ENCODE results near the gene FBXL13. TPM values are rescaled to one million over a fixed set of nuclear protein-coding genes. Genes with fewer than 3 reads are reported as not detected.

FBXL13 gene
- total RNA-seq, 1 experiment from 2014 or later = 0.43 TPM

GRCh38 chr7:102994567-102994966, 80.0 kb downstream of the FBXL13 start:
- CTCF ChIA-PET = no interaction called here
- H3K4me1 Mint-ChIP-seq (ENCODE audit: low read depth, unreplicated experiment) = no peaks in the 10 kb centered on the region
- no peaks in the 10 kb centered on the region for H3K4me1 ChIP-seq

GRCh38 chr7:102993718-102994029, 80.9 kb downstream of the FBXL13 start:
- Histone ChIP-seq H3K27me3 (replicated peaks; ENCODE audit: control insufficient read depth, insufficient read depth, low read length) (no peaks in the 10 kb centered on the region), H3K9me3 (no peaks in the 10 kb centered on the region), H3K4me3 (ENCODE audit: low read depth, low read length) (no peak overlapping the region), H3K36me3 (ENCODE audit: control insufficient read depth, insufficient read depth, low read length) (no peaks in the 10 kb centered on the region), H3K4me1 (no peaks in the 10 kb centered on the region)
- H3K27me3 Mint-ChIP-seq (ENCODE audit: insufficient read depth, unreplicated experiment) = no peaks in the 10 kb centered on the region
- intact Hi-C loops (cut with micrococcal nuclease; ENCODE audit: unreplicated experiment) = no loop called here
- no peak for DNase-seq
- no peaks in the 10 kb centered on the region for H3K36me3 Mint-ChIP-seq (ENCODE audit: insufficient read depth, unreplicated experiment)
- TF ChIP-seq CTCF (IDR thresholded peaks at IDR 0.05; ENCODE audit: insufficient read depth in 1 of 2, low read depth in 1 of 2, low read length in 1 of 2, severe bottlenecking in 1 of 2, unreplicated experiment in 1 of 2) = no peak
- no TSS peak for BruUV-seq (replicated peaks)
- POLR2A ChIA-PET = no interaction called here
- no peak overlapping the region for H3K27ac Mint-ChIP-seq (ENCODE audit: unreplicated experiment)
- CTCF ChIA-PET = no interaction called here
- no peaks in the 10 kb centered on the region for H3K9me3 Mint-ChIP-seq (ENCODE audit: unreplicated experiment)
- no peak overlapping the region for H3K4me3 Mint-ChIP-seq (ENCODE audit: unreplicated experiment)
- H3K4me1 Mint-ChIP-seq (ENCODE audit: low read depth, unreplicated experiment) = no peaks in the 10 kb centered on the region

More at GRCh38 chr7:102994567-102994966, 80.0 kb downstream of the FBXL13 start:
- Histone ChIP-seq H3K27me3 (replicated peaks; ENCODE audit: control insufficient read depth, insufficient read depth, low read length) (no peaks in the 10 kb centered on the region), H3K9me3 (no peaks in the 10 kb centered on the region), H3K4me3 (ENCODE audit: low read depth, low read length) (no peak overlapping the region), H3K36me3 (ENCODE audit: control insufficient read depth, insufficient read depth, low read length) (no peaks in the 10 kb centered on the region)
- no peak for DNase-seq
- H3K27me3 Mint-ChIP-seq (ENCODE audit: insufficient read depth, unreplicated experiment) = no peaks in the 10 kb centered on the region
- intact Hi-C loops (cut with micrococcal nuclease; ENCODE audit: unreplicated experiment) = no loop called here
- BruUV-seq (replicated peaks) = no TSS peak
- H3K9me3 Mint-ChIP-seq (ENCODE audit: unreplicated experiment) = no peaks in the 10 kb centered on the region
- H3K27ac Mint-ChIP-seq (ENCODE audit: unreplicated experiment) = no peak overlapping the region
- H3K4me3 Mint-ChIP-seq (ENCODE audit: unreplicated experiment) = no peak overlapping the region
- H3K36me3 Mint-ChIP-seq (ENCODE audit: insufficient read depth, unreplicated experiment) = no peaks in the 10 kb centered on the region
- no peak for TF ChIP-seq CTCF (IDR thresholded peaks at IDR 0.05; ENCODE audit: insufficient read depth in 1 of 2, low read depth in 1 of 2, low read length in 1 of 2, severe bottlenecking in 1 of 2, unreplicated experiment in 1 of 2)
- POLR2A ChIA-PET = no interaction called here

- no peaks in the 10 kb centered on the region for H3K9me3 ChIP-seq
- H3K27me3 ChIP-seq (replicated peaks; ENCODE audit: control insufficient read depth, insufficient read depth, low read length) = no peaks in the 10 kb centered on the region
- ChIA-PET POLR2A (no interaction called here), CTCF (no interaction called here)
- no peaks in the 10 kb centered on the region for H3K4me1 ChIP-seq
- Mint-ChIP-seq H3K27me3 (ENCODE audit: insufficient read depth, unreplicated experiment) (no peaks in the 10 kb centered on the region), H3K9me3 (ENCODE audit: unreplicated experiment) (no peaks in the 10 kb centered on the region), H3K4me1 (ENCODE audit: low read depth, unreplicated experiment) (peaks cover 2% of the 10 kb centered on the region), H3K36me3 (ENCODE audit: insufficient read depth, unreplicated experiment) (no peaks in the 10 kb centered on the region), H3K27ac (ENCODE audit: unreplicated experiment) (no peak overlapping the region), H3K4me3 (ENCODE audit: unreplicated experiment) (no peak overlapping the region)
- intact Hi-C loops (cut with micrococcal nuclease; ENCODE audit: unreplicated experiment) = no loop called here
- TF ChIP-seq CTCF (IDR thresholded peaks at IDR 0.05; ENCODE audit: insufficient read depth in 1 of 2, low read depth in 1 of 2, low read length in 1 of 2, severe bottlenecking in 1 of 2, unreplicated experiment in 1 of 2) = no peak
- no peak for DNase-seq
- no peaks in the 10 kb centered on the region for H3K36me3 ChIP-seq (ENCODE audit: control insufficient read depth, insufficient read depth, low read length)
- no TSS peak for BruUV-seq (replicated peaks)
- H3K4me3 ChIP-seq (ENCODE audit: low read depth, low read length) = no peak overlapping the region
Observed at GRCh38 chr7:102992938-102993717, 81.5 kb downstream of the FBXL13 start.

All from Caco-2 (cell line).